Measurements from ENCODE around the gene RBM20. TPM values are rescaled to one million over a fixed set of nuclear protein-coding genes. Genes with fewer than 3 reads are reported as not detected.
"Not testable (repeated sequence)": the region's sequence is repeated elsewhere in the genome, so short reads cannot be mapped to it uniquely, and the experiment has no call there.

RBM20 gene
- total RNA-seq, 1 experiment from 2014 or later, result 0.10 TPM

DNA sequence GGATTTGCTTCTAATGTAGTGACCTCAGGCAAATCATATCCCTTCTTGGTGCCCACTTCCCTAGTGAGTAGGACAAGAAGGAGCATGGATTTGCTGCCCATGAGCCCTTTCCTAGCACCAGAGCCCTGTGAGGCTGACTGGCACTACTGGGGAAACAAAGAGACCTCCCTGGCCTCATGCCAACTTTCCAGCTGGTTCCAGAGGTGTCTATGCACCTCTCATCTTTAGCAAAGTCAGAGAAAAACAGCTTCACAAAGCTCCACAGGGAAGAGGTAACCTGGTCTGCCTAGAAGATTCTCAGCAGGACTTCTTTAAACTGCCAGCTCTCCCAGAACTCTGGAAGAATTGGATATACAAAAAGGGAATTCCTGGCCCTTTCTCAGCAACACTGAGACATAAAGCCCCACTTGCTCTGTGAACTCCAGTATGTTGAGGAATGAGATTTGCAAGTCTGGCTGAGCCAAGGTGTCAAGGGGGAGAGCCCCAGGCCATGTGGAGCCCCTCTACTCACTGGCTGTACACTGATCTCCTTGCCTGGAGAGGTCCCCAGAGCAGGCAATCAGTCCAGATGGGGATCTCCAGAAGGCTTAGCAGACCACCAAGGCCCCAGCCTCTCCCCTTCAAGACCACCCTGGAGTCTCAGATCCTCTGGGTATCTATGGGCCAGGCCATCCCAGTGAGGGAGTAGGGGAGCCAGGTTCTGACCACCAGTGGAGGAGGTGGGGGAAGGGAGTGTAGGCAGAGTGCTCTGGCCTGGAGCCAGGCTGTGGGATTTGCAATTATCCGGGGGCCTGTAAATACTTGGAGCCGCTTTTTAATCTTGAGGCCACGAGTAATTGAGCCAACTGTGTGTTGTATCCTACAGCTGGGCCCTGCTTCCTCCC, 24.4 kb upstream of the RBM20 start:
- POLR2A ChIA-PET, result no interaction called here

DNA sequence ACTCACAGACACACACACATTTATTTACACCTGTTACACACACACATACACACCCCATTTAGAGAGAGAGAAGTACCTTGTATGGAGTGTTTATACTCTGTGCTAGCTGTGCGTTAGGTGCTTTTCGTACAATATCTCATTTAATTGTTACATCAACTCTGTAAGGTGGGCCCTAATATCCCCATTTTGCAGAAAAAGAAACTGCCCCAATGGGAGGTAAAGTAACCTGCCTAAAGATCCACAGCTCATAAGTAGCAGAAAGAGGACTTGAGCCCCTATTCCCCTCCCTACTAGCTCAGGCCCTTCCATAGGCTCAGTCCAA, 23.8 kb upstream of the RBM20 start:
- ChIA-PET CTCF (no interaction called here), POLR2A (no interaction called here)
- H3K4me3 ChIP-seq (ENCODE audit: low read depth in 2 of 2, low read length in 2 of 2), result no peak overlapping the region
- TF ChIP-seq, protein P1, sequence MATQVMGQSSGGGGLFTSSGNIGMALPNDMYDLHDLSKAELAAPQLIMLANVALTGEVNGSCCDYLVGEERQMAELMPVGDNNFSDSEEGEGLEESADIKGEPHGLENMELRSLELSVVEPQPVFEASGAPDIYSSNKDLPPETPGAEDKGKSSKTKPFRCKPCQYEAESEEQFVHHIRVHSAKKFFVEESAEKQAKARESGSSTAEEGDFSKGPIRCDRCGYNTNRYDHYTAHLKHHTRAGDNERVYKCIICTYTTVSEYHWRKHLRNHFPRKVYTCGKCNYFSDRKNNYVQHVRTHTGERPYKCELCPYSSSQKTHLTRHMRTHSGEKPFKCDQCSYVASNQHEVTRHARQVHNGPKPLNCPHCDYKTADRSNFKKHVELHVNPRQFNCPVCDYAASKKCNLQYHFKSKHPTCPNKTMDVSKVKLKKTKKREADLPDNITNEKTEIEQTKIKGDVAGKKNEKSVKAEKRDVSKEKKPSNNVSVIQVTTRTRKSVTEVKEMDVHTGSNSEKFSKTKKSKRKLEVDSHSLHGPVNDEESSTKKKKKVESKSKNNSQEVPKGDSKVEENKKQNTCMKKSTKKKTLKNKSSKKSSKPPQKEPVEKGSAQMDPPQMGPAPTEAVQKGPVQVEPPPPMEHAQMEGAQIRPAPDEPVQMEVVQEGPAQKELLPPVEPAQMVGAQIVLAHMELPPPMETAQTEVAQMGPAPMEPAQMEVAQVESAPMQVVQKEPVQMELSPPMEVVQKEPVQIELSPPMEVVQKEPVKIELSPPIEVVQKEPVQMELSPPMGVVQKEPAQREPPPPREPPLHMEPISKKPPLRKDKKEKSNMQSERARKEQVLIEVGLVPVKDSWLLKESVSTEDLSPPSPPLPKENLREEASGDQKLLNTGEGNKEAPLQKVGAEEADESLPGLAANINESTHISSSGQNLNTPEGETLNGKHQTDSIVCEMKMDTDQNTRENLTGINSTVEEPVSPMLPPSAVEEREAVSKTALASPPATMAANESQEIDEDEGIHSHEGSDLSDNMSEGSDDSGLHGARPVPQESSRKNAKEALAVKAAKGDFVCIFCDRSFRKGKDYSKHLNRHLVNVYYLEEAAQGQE (IDR thresholded peaks at IDR 0.05; ENCODE audit: insufficient read depth in 1 of 2, low read depth in 2 of 2, low read length in 1 of 2), result no peak
- TF ChIP-seq TCF7L2 (IDR thresholded peaks at IDR 0.05; ENCODE audit: low read depth, low read length) (no peak), POLR2AphosphoS5 (IDR thresholded peaks at IDR 0.05; ENCODE audit: low read depth, low read length) (no peak)
- TF ChIP-seq, protein P2, sequence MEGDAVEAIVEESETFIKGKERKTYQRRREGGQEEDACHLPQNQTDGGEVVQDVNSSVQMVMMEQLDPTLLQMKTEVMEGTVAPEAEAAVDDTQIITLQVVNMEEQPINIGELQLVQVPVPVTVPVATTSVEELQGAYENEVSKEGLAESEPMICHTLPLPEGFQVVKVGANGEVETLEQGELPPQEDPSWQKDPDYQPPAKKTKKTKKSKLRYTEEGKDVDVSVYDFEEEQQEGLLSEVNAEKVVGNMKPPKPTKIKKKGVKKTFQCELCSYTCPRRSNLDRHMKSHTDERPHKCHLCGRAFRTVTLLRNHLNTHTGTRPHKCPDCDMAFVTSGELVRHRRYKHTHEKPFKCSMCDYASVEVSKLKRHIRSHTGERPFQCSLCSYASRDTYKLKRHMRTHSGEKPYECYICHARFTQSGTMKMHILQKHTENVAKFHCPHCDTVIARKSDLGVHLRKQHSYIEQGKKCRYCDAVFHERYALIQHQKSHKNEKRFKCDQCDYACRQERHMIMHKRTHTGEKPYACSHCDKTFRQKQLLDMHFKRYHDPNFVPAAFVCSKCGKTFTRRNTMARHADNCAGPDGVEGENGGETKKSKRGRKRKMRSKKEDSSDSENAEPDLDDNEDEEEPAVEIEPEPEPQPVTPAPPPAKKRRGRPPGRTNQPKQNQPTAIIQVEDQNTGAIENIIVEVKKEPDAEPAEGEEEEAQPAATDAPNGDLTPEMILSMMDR (IDR thresholded peaks at IDR 0.05), result no peak
- DNase-seq (ENCODE audit: low read depth, low spot score) (no peak), ATAC-seq (no peak)
- in situ Hi-C loops (cut with HindIII; ENCODE audit: low pct_unique_long_range_greater_than_20kb, low sequenced_read_pairs) (no loop called here), intact Hi-C loops (cut with micrococcal nuclease; ENCODE audit: unreplicated experiment) (no loop called here)
- H3K27me3 ChIP-seq (ENCODE audit: control insufficient read depth, insufficient read depth, low read length), result no peaks in the 10 kb centered on the region; the same call in 1 of the 2 replicates
- H3K27ac ChIP-seq (ENCODE audit: low read length), result no peak overlapping the region
- no TSS peak for BruUV-seq (replicated peaks)
- H3K4me1 ChIP-seq (ENCODE audit: control insufficient read depth, insufficient read depth, low read length), result no peaks in the 10 kb centered on the region
- H3K36me3 ChIP-seq (ENCODE audit: control insufficient read depth, insufficient read depth, low read length), result no peaks in the 10 kb centered on the region
- H3K9me3 ChIP-seq (ENCODE audit: control insufficient read depth, insufficient read depth, low read depth, low read length), result no peaks in the 10 kb centered on the region

More for the DNA sequence above, 24.4 kb upstream of the RBM20 start:
- CTCF ChIA-PET, result no interaction called here
- Histone ChIP-seq H3K27me3 (ENCODE audit: control insufficient read depth, insufficient read depth, low read length) (no peaks in the 10 kb centered on the region; the same call in 1 of the 2 replicates), H3K27ac (ENCODE audit: low read length) (no peak overlapping the region), H3K9me3 (ENCODE audit: control insufficient read depth, insufficient read depth, low read depth, low read length) (no peaks in the 10 kb centered on the region), H3K4me3 (ENCODE audit: low read depth in 2 of 2, low read length in 2 of 2) (no peak overlapping the region), H3K36me3 (ENCODE audit: control insufficient read depth, insufficient read depth, low read length) (no peaks in the 10 kb centered on the region), H3K4me1 (ENCODE audit: control insufficient read depth, insufficient read depth, low read length) (no peaks in the 10 kb centered on the region)
- no peak for DNase-seq (ENCODE audit: low read depth, low spot score)
- no TSS peak for BruUV-seq (replicated peaks)
- ATAC-seq, result no peak
- intact Hi-C loops (cut with micrococcal nuclease; ENCODE audit: unreplicated experiment) (loop anchor here (10.0 kb wide), 1 partner anchor 115 kb away; no protein-coding TSS in a partner anchor), in situ Hi-C loops (cut with HindIII; ENCODE audit: low pct_unique_long_range_greater_than_20kb, low sequenced_read_pairs) (no loop called here)
- no peak for TF ChIP-seq TCF7L2 (IDR thresholded peaks at IDR 0.05; ENCODE audit: low read depth, low read length)
- TF ChIP-seq, protein P2 (IDR thresholded peaks at IDR 0.05), result no peak
- TF ChIP-seq, protein P1 (IDR thresholded peaks at IDR 0.05; ENCODE audit: insufficient read depth in 1 of 2, low read depth in 2 of 2, low read length in 1 of 2), result no peak
- TF ChIP-seq SIN3A (IDR thresholded peaks at IDR 0.05; ENCODE audit: borderline replicate concordance, insufficient read depth, low read depth, low read length), result no peak
- no peak for TF ChIP-seq POLR2AphosphoS5 (IDR thresholded peaks at IDR 0.05; ENCODE audit: low read depth, low read length)

DNA sequence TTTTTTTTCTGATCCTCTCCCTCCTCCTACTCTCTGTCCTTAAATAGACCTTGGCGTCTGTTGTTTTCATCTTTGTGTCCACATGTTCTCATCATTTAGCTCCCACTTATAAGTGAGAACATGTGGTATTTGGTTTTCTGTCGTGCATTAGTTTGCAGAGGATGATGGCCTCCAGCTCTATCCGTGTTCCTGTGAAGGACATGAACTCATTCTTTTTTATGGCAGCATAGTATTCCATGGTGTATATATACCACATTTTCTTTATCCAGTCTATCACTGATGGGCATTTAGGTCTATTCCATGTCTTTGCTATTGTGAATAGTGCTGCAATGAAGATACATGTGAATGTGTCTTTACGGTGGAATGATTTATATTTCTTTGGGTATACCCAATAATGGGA, 20.8 kb upstream of the RBM20 start:
- DNase-seq (ENCODE audit: low read depth, low spot score); H3K36me3 ChIP-seq (ENCODE audit: control insufficient read depth, insufficient read depth, low read length); H3K27ac ChIP-seq (ENCODE audit: low read length); BruUV-seq (replicated peaks); intact Hi-C loops (cut with micrococcal nuclease; ENCODE audit: unreplicated experiment); in situ Hi-C loops (cut with HindIII; ENCODE audit: low pct_unique_long_range_greater_than_20kb, low sequenced_read_pairs); H3K4me1 ChIP-seq (ENCODE audit: control insufficient read depth, insufficient read depth, low read length); H3K9me3 ChIP-seq (ENCODE audit: control insufficient read depth, insufficient read depth, low read depth, low read length); ATAC-seq; H3K27me3 ChIP-seq (ENCODE audit: control insufficient read depth, insufficient read depth, low read length); H3K4me3 ChIP-seq (ENCODE audit: low read depth in 2 of 2, low read length in 2 of 2): not testable (repeated sequence)
- POLR2A ChIA-PET, result interaction anchor here (0.5 kb wide), 1 partner anchor 36 kb away, joined by 4 read pairs; no protein-coding TSS in a partner anchor
- CTCF ChIA-PET, result interaction anchor here (1.8 kb wide), 1 partner anchor 49 kb away, joined by 4 read pairs; no protein-coding TSS in a partner anchor

Data from Panc1 (cell line).